ENCODE results near the gene SURF1. TPM values are rescaled to one million over a fixed set of nuclear protein-coding genes. Genes with fewer than 3 reads are reported as not detected.

Gene SURF1
- total RNA-seq, 1 donor from 2014 or later = 36.2 TPM

- no peak for DNase-seq (ENCODE audit: extremely low spot score, unreplicated experiment)
- Mint-ChIP-seq H3K4me3 (ENCODE audit: unreplicated experiment) (no peak overlapping the region), H3K36me3 (ENCODE audit: unreplicated experiment) (peaks cover 37% of the 10 kb centered on the region), H3K27ac (ENCODE audit: unreplicated experiment) (no peak overlapping the region), H3K9me3 (ENCODE audit: unreplicated experiment) (no peaks in the 10 kb centered on the region), H3K27me3 (ENCODE audit: unreplicated experiment) (no peaks in the 10 kb centered on the region), H3K4me1 (ENCODE audit: unreplicated experiment) (peaks cover 13% of the 10 kb centered on the region)
- TF ChIP-seq CTCF (IDR thresholded peaks at IDR 0.05) = no peak
Measured at GRCh38 chr9:133362359-133363044, 6.2 kb upstream of the SURF1 start.

GRCh38 chr9:133361507-133362092 is 5.3 kb upstream of the SURF1 start:
- Mint-ChIP-seq H3K27ac (ENCODE audit: unreplicated experiment) (no peak overlapping the region), H3K36me3 (ENCODE audit: unreplicated experiment) (peaks cover 37% of the 10 kb centered on the region), H3K27me3 (ENCODE audit: unreplicated experiment) (no peaks in the 10 kb centered on the region), H3K4me3 (ENCODE audit: unreplicated experiment) (no peak overlapping the region), H3K9me3 (ENCODE audit: unreplicated experiment) (no peaks in the 10 kb centered on the region), H3K4me1 (ENCODE audit: unreplicated experiment) (peaks cover 19% of the 10 kb centered on the region)
- no peak for TF ChIP-seq CTCF (IDR thresholded peaks at IDR 0.05)
- no peak for DNase-seq (ENCODE audit: extremely low spot score, unreplicated experiment)

GRCh38 chr9:133360400-133361393 is 4.4 kb upstream of the SURF1 start:
- no peaks in the 10 kb centered on the region for H3K9me3 Mint-ChIP-seq (ENCODE audit: unreplicated experiment)
- peaks cover 23% of the 10 kb centered on the region for H3K4me1 Mint-ChIP-seq (ENCODE audit: unreplicated experiment)
- peaks cover 30% of the 10 kb centered on the region for H3K36me3 Mint-ChIP-seq (ENCODE audit: unreplicated experiment)
- DNase-seq (ENCODE audit: extremely low spot score, unreplicated experiment) = no peak
- H3K27ac Mint-ChIP-seq (ENCODE audit: unreplicated experiment) = no peak overlapping the region
- no peak for TF ChIP-seq CTCF (IDR thresholded peaks at IDR 0.05)
- H3K4me3 Mint-ChIP-seq (ENCODE audit: unreplicated experiment) = no peak overlapping the region
- H3K27me3 Mint-ChIP-seq (ENCODE audit: unreplicated experiment) = no peaks in the 10 kb centered on the region

GRCh38 chr9:133359399-133360175 is 3.3 kb upstream of the SURF1 start:
- H3K36me3 Mint-ChIP-seq (ENCODE audit: unreplicated experiment) = peaks cover 24% of the 10 kb centered on the region
- H3K4me3 Mint-ChIP-seq (ENCODE audit: unreplicated experiment) = peak overlapping the region; percentile 4
- DNase-seq (ENCODE audit: extremely low spot score, unreplicated experiment) = no peak
- peak; percentile 30 for TF ChIP-seq CTCF (IDR thresholded peaks at IDR 0.05)
- no peaks in the 10 kb centered on the region for H3K9me3 Mint-ChIP-seq (ENCODE audit: unreplicated experiment)
- no peaks in the 10 kb centered on the region for H3K27me3 Mint-ChIP-seq (ENCODE audit: unreplicated experiment)
- no peak overlapping the region for H3K27ac Mint-ChIP-seq (ENCODE audit: unreplicated experiment)
- peaks cover 31% of the 10 kb centered on the region for H3K4me1 Mint-ChIP-seq (ENCODE audit: unreplicated experiment)

Data from osteocyte (in vitro differentiated cells).